ENCODE results near the gene SLIT3.

Gene SLIT3

GRCh38 chr5:168881427-168882149, 419.4 kb downstream of the SLIT3 start:
- DNase-seq (ENCODE audit: low read depth), result no peak
- no peak overlapping the region for H3K4me3 ChIP-seq (ENCODE audit: low read length)
- TF ChIP-seq CTCF (conservative IDR thresholded peaks at IDR 0.05; ENCODE audit: low read length), result no peak

GRCh38 chr5:168879929-168880328, 421.0 kb downstream of the SLIT3 start:
- TF ChIP-seq CTCF (conservative IDR thresholded peaks at IDR 0.05; ENCODE audit: low read length), result no peak
- peak; percentile 48 for DNase-seq (ENCODE audit: low read depth)
- no peak overlapping the region for H3K4me3 ChIP-seq (ENCODE audit: low read length)

GRCh38 chr5:168879331-168879730, 421.6 kb downstream of the SLIT3 start:
- TF ChIP-seq CTCF (conservative IDR thresholded peaks at IDR 0.05; ENCODE audit: low read length), result no peak
- H3K4me3 ChIP-seq (ENCODE audit: low read length), result no peak overlapping the region
- no peak for DNase-seq (ENCODE audit: low read depth)

- no peak for DNase-seq (ENCODE audit: low read depth)
- H3K4me3 ChIP-seq (ENCODE audit: low read length), result no peak overlapping the region
- TF ChIP-seq CTCF (conservative IDR thresholded peaks at IDR 0.05; ENCODE audit: low read length), result no peak
Measured at GRCh38 chr5:168878135-168878745, 422.7 kb downstream of the SLIT3 start.

GRCh38 chr5:168877132-168877892, 423.6 kb downstream of the SLIT3 start:
- DNase-seq (ENCODE audit: low read depth), result no peak
- no peak for TF ChIP-seq CTCF (conservative IDR thresholded peaks at IDR 0.05; ENCODE audit: low read length)
- no peak overlapping the region for H3K4me3 ChIP-seq (ENCODE audit: low read length)

GRCh38 chr5:168876419-168876818, 424.5 kb downstream of the SLIT3 start:
- DNase-seq (ENCODE audit: low read depth), result no peak
- TF ChIP-seq CTCF (conservative IDR thresholded peaks at IDR 0.05; ENCODE audit: low read length), result no peak
- no peak overlapping the region for H3K4me3 ChIP-seq (ENCODE audit: low read length)
